MM.1S (cell line): ENCODE results near the gene DMBT1.

ENCODE experiments used
- EZH2 ChIP-seq: fragments of 300-600 bp; sonication (generic); optimal IDR thresholded peaks from 2 replicates; pipeline ENCODE3; 2017; ENCODE audit warnings: low read depth, mild to moderate bottlenecking, antibody characterized with exemption, low read length, mixed read lengths
- TF ChIP-seq, protein P1 (sequence below): fragments of 300-600 bp; sonication (generic); IDR thresholded peaks from 2 replicates; pipeline ENCODE4 v1.5.1; 2016; ENCODE audit warnings: antibody characterized with exemption, low read length, mixed read lengths

DNA sequence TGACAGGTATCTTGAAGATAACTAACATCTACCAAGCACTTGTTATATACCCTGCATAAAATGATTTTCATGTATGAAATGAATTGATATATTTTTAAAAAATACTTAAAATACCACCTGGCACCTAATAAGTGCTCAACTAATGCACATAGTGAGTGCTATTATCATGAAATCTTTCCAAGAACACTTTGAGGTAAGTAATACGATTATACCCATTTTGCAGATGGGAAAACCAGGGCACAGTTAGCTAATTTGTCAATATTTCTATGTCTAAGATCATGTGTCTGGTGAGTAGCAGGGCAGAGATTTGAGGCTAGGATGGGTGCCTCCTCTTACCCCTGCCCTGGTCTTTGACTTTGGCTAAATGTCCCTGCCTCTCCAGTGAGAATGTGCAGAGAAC is 6.1 kb downstream of the DMBT1 start:
- TF ChIP-seq, protein P1, sequence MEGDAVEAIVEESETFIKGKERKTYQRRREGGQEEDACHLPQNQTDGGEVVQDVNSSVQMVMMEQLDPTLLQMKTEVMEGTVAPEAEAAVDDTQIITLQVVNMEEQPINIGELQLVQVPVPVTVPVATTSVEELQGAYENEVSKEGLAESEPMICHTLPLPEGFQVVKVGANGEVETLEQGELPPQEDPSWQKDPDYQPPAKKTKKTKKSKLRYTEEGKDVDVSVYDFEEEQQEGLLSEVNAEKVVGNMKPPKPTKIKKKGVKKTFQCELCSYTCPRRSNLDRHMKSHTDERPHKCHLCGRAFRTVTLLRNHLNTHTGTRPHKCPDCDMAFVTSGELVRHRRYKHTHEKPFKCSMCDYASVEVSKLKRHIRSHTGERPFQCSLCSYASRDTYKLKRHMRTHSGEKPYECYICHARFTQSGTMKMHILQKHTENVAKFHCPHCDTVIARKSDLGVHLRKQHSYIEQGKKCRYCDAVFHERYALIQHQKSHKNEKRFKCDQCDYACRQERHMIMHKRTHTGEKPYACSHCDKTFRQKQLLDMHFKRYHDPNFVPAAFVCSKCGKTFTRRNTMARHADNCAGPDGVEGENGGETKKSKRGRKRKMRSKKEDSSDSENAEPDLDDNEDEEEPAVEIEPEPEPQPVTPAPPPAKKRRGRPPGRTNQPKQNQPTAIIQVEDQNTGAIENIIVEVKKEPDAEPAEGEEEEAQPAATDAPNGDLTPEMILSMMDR, result no peak
- TF ChIP-seq EZH2, result no peak
